Peyer's patch (tissue), 4 donors: Measurements from ENCODE around the gene NOX4. TPM values are rescaled to one million over a fixed set of nuclear protein-coding genes. Genes with fewer than 3 reads are reported as not detected.
"Not testable (repeated sequence)": the region's sequence is repeated elsewhere in the genome, so short reads cannot be mapped to it uniquely, and the experiment has no call there.

Experiments
- DNase-seq, 3 donors: peaks; one replicate each; pipeline ENCODE4 v3.0.0-alpha.2; 2017 to 2019
- H3K27ac ChIP-seq, 4 donors: fragments of 200-600 bp; sonication (generic); one replicate each; pipeline ENCODE4 v1.5.1; 2016 to 2019
- H3K27me3 ChIP-seq, 2 donors: fragments of 200-600 bp; sonication (generic); one replicate each; pipeline ENCODE4 v1.5.1; 2019
- H3K36me3 ChIP-seq, 3 donors: fragments of 200-600 bp; sonication (generic); one replicate each; pipeline ENCODE4 v1.5.1; 2016 to 2019
- H3K4me1 ChIP-seq, 4 donors: fragments of 200-600 bp; sonication (generic); one replicate each; pipeline ENCODE4 v1.5.1; 2016 to 2019
- H3K4me3 ChIP-seq, 4 donors: fragments of 200-600 bp; sonication (generic); 1 replicate in 3 of 4; 2 replicates in 1 of 4; pipeline ENCODE4 v1.5.1; 2016 to 2019; ENCODE audit warnings: mild to moderate bottlenecking in 1 of 4
- H3K9me3 ChIP-seq, 4 donors: fragments of 200-600 bp; sonication (generic); one replicate each; pipeline ENCODE4 v1.5.1; 2016 to 2019; ENCODE audit warnings: mild to moderate bottlenecking in 1 of 4
- CTCF ChIP-seq, 6 experiments: fragments of 450-650 bp in 4 of 6; fragments of 200-600 bp in 2 of 6; sonication (generic) in 1 of 6; IDR thresholded peaks; one replicate each; pipeline ENCODE4 v1.5.1; 2017 to 2019; ENCODE audit warnings: antibody characterized with exemption in 6 of 6, mild to moderate bottlenecking in 3 of 6, moderate library complexity in 1 of 6
- POLR2A ChIP-seq, 2 donors: fragments of 450-650 bp; IDR thresholded peaks; one replicate each; pipeline ENCODE4 v1.5.1; 2017; ENCODE audit warnings: antibody characterized with exemption in 2 of 2, mild to moderate bottlenecking in 2 of 2, moderate library complexity in 2 of 2
- total RNA-seq, 4 donors: library from RNA; depleted of rRNA; stranded (reverse); fragments of >200 nt; gene quantifications; one replicate each; pipeline ENCODE4 v1.1.0, GENCODE V29; 2016

The NOX4 gene
- total RNA-seq, 4 donors from 2014 or later, result 0.80 to 2.5 TPM; not detected in 2

DNA sequence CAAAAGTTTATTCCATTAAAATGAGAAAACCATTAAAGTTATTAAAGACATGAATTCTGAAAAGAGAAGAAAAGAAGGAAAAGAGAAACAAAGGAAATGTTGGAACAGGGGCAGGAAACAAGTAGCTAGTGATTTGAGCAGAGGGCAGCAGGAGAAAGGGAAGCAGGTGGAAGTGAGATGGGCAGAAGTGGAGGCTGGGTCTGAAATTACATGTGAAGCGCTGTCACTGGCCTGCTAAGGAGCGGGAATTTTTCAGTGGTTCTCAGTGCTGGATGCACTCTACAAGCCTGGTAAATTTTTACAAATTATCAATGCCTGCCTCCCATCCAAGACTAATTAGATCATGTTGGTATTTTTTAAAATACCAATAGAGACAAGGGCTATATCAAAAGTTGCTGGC is 48.4 kb downstream of the NOX4 start:
- Histone ChIP-seq H3K36me3 (no peaks in the 10 kb centered on the region), H3K27me3 (no peaks in the 10 kb centered on the region), H3K27ac (no peak overlapping the region), H3K4me1 (no peaks in the 10 kb centered on the region), H3K9me3 (no peaks in the 10 kb centered on the region), H3K4me3 (no peak overlapping the region)
- DNase-seq, result no peak
- no peak for TF ChIP-seq POLR2A (IDR thresholded peaks at IDR 0.05)
- TF ChIP-seq CTCF (IDR thresholded peaks at IDR 0.05), result no peak

DNA sequence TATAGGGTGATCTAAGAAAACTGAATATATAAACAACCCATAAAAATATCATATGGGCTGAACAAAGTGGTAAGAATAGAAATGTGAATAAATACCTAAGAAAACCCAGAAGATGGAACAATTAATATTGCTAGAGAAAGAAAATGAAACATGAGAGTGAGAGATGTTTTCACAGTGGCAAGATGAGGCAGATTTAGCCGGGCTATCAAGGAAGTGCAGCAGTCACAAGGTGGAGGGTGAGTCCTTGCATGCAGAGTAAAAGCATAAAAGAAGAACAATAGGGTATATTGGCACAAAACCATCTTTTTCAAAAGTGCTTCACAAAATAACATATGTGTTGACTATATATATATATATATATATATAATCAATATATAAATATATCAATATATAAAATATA is 49.6 kb downstream of the NOX4 start:
- TF ChIP-seq CTCF (IDR thresholded peaks at IDR 0.05) (no peak), POLR2A (IDR thresholded peaks at IDR 0.05) (no peak)
- no peaks in the 10 kb centered on the region for H3K9me3 ChIP-seq
- H3K4me1 ChIP-seq, result no peaks in the 10 kb centered on the region
- H3K36me3 ChIP-seq, result no peaks in the 10 kb centered on the region
- no peaks in the 10 kb centered on the region for H3K27me3 ChIP-seq
- H3K4me3 ChIP-seq, result no peak overlapping the region
- no peak for DNase-seq
- no peak overlapping the region for H3K27ac ChIP-seq

DNA sequence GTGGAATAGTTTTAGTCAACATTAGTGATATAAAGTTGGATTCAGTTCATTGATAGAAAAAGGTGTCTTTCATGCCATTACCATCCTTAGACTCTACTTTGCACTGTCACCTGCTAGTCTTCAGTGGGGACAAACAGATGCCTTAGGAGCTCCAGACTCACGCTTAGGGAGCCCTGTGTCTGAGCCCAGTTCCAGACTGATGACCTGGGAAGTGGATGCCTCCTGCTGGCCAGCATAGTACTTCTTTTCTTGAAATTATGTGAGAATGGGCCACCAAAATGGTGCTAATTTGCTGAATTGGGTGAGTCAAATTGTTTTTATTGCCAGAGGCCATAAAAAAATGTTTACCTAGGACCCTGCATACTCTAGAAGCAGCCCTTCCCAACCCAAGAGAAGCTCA is 53.9 kb downstream of the NOX4 start:
- Histone ChIP-seq H3K4me3 (no peak overlapping the region), H3K36me3 (no peaks in the 10 kb centered on the region), H3K9me3 (no peaks in the 10 kb centered on the region), H3K27me3 (no peaks in the 10 kb centered on the region), H3K4me1 (no peaks in the 10 kb centered on the region), H3K27ac (no peak overlapping the region)
- TF ChIP-seq CTCF (IDR thresholded peaks at IDR 0.05) (no peak), POLR2A (IDR thresholded peaks at IDR 0.05) (no peak)
- no peak for DNase-seq

GRCh38 chr11:89436071-89436470 is 55.1 kb downstream of the NOX4 start:
- Histone ChIP-seq H3K27me3 (no peaks in the 10 kb centered on the region), H3K4me3 (no peak overlapping the region), H3K36me3 (no peaks in the 10 kb centered on the region), H3K27ac (no peak overlapping the region), H3K4me1 (no peaks in the 10 kb centered on the region), H3K9me3 (no peaks in the 10 kb centered on the region)
- no peak for DNase-seq
- no peak for TF ChIP-seq POLR2A (IDR thresholded peaks at IDR 0.05)
- no peak for TF ChIP-seq CTCF (IDR thresholded peaks at IDR 0.05)

DNA sequence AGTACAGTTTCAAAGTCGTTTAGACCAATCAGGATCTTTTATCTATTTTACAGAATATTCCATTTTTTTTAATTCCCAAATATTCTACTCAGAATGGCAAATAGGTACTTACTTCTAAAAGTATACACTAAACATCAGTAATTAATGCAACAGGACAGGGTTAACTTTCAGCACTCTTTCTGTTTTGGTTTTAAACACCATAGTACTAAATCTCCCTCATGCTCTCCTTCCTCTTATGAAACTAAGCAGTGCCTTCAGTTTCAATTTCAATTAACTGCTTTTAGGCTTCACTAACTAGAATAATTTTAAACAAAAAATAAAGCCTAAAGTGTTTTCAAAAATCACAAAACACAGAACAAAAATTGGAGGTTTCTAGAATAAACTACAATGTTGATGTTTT is 57.9 kb downstream of the NOX4 start:
- TF ChIP-seq POLR2A (IDR thresholded peaks at IDR 0.05) (no peak), CTCF (IDR thresholded peaks at IDR 0.05) (no peak)
- H3K4me3 ChIP-seq, result no peak overlapping the region
- no peak for DNase-seq

DNA sequence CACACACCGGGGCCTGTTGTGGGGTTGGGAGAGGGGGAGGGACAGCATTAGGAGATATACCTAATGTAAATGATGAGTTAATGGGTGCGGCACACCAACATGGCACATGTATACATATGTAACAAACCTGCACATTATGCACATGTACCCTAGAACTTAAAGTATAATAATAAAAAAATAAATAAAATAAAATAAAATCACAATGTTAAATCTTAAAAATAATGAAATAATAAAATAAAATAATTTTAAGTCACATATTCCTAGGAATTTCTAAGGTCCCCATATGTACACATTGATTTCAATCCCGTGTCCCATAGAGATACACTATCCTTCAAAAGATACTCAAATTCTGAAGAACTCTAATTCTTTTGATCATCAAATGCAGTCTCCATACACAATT is 59.0 kb downstream of the NOX4 start:
- not testable (repeated sequence) for H3K4me3 ChIP-seq, DNase-seq, H3K4me1 ChIP-seq, H3K27me3 ChIP-seq, H3K27ac ChIP-seq, H3K36me3 ChIP-seq, H3K9me3 ChIP-seq

More for the DNA sequence above, 57.9 kb downstream of the NOX4 start:
- Histone ChIP-seq H3K4me1 (no peaks in the 10 kb centered on the region), H3K27me3 (no peaks in the 10 kb centered on the region), H3K36me3 (no peaks in the 10 kb centered on the region), H3K27ac (no peak overlapping the region), H3K9me3 (no peaks in the 10 kb centered on the region)

DNA sequence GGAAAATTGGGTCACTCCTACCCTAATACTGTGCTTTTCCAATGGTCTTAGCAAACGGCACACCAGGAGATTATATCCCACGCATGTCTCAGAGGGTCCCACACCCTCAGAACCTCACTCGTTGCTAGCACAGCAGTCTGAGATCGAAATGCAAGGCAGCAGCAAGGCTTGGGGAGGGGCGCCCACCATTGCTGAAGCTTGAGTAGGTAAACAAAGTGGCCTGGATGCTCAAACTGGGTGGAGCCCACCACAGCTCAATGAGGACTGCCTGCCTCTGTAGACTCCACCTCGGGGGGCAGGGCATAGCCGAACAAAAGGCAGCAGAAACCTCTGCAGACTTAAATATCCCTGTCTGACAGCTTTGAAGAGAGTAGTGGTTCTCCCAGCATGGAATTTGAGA is 64.7 kb downstream of the NOX4 start:
- not testable (repeated sequence) for H3K27me3 ChIP-seq, H3K4me3 ChIP-seq, H3K36me3 ChIP-seq, H3K9me3 ChIP-seq, H3K27ac ChIP-seq, H3K4me1 ChIP-seq, DNase-seq
